ENCODE data around the gene CHRNA10.

GRCh38 chr11:3683039-3683438, 11.9 kb upstream of the CHRNA10 start:
- TF ChIP-seq HOMEZ (CRISPR knock-in tag; IDR thresholded peaks at IDR 0.05; ENCODE audit: low read depth) (no peak), ZMYM2 (CRISPR knock-in tag; IDR thresholded peaks at IDR 0.05) (no peak), RFX5 (IDR thresholded peaks at IDR 0.05; ENCODE audit: low read depth, low read length) (no peak), CTCF (CRISPR knock-in tag; IDR thresholded peaks at IDR 0.05) (no peak), PATZ1 (CRISPR knock-in tag; IDR thresholded peaks at IDR 0.05) (no peak), CHD4 (IDR thresholded peaks at IDR 0.05; ENCODE audit: borderline replicate concordance, low read length) (no peak), TBP (CRISPR knock-in tag; IDR thresholded peaks at IDR 0.05) (no peak), ZNF713 (CRISPR knock-in tag; IDR thresholded peaks at IDR 0.05) (no peak), EEA1 (CRISPR knock-in tag; IDR thresholded peaks at IDR 0.05; ENCODE audit: borderline replicate concordance) (no peak)
